Measurements from ENCODE around the gene FSTL4.

DNA sequence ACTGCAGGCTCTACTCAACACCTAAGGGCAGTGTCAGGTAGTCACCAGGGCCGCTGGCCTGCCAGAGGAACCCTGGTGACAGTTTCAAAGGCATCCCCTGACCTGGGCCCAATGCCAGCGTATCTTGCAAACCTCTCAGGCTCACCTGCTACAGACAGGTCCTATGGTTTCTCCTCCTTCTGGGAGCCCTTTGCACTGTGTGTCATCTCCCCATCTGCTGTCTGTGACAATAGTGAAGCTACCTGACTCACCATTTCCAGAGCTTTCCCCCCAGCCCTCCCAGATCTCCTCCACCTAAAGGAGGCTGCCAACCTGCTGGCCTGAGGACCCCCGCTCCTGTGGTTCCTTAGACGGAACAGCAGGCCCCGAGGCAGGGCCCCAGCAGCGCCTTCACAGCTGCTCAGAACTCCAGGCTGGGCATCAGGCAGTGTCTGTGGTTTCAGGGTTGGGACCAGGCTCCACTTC lies 203.1 kb downstream of the FSTL4 start:
- TF ChIP-seq, protein P1, sequence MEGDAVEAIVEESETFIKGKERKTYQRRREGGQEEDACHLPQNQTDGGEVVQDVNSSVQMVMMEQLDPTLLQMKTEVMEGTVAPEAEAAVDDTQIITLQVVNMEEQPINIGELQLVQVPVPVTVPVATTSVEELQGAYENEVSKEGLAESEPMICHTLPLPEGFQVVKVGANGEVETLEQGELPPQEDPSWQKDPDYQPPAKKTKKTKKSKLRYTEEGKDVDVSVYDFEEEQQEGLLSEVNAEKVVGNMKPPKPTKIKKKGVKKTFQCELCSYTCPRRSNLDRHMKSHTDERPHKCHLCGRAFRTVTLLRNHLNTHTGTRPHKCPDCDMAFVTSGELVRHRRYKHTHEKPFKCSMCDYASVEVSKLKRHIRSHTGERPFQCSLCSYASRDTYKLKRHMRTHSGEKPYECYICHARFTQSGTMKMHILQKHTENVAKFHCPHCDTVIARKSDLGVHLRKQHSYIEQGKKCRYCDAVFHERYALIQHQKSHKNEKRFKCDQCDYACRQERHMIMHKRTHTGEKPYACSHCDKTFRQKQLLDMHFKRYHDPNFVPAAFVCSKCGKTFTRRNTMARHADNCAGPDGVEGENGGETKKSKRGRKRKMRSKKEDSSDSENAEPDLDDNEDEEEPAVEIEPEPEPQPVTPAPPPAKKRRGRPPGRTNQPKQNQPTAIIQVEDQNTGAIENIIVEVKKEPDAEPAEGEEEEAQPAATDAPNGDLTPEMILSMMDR (IDR thresholded peaks at IDR 0.05; ENCODE audit: low read length) = no peak
- no peak for TF ChIP-seq EZH2 (IDR thresholded peaks at IDR 0.05; ENCODE audit: borderline replicate concordance, low read length)
